ENCODE data around the gene CABLES1. TPM values are rescaled to one million over a fixed set of nuclear protein-coding genes. Genes with fewer than 3 reads are reported as not detected.

Gene CABLES1
- polyA plus RNA-seq, 1 donor (not counting 4 experiments of a cell fraction or from before 2014, with no cell fraction given): 1.00 TPM

DNA sequence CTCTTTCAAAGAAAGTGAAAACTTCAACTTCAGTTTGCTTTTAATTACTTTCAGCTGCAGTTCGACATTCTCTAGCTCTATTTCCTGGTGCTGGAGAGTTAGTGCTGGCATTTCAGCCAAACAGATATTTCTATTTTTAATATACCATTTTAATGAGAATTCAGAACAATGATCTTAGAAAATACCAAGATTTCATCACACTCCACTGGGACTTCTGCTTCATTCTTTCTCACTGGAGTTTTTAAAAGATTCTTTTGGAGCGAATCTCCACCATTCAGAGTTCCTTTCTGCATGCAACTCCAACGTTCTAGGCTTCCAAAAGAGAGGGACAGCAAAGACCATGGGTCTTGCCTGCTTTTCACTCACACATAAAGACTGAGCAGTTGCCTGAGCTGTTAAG lies 94.2 kb downstream of the CABLES1 start:
- Histone ChIP-seq H3K36me3 (ENCODE audit: control insufficient read depth in 2 of 2, extremely low read depth in 1 of 2, insufficient read depth in 2 of 2, low read length in 2 of 2) (no peaks in the 10 kb centered on the region), H3K27ac (ENCODE audit: control insufficient read depth, insufficient read depth, low read length) (no peak overlapping the region), H3K4me3 (ENCODE audit: control insufficient read depth in 2 of 3, extremely low read depth in 1 of 3, insufficient read depth in 2 of 3, low read depth in 1 of 3, low read length in 3 of 3) (no peak overlapping the region), H3K4me2 (ENCODE audit: control insufficient read depth, extremely low read depth, insufficient read depth, low read depth, low read length) (no peak overlapping the region), H3K79me2 (ENCODE audit: control insufficient read depth, insufficient read depth, low read length) (no peaks in the 10 kb centered on the region), H3K27me3 (ENCODE audit: control insufficient read depth, extremely low read depth, insufficient read depth, low read length) (no peaks in the 10 kb centered on the region), H3K9me1 (ENCODE audit: control insufficient read depth, extremely low read depth, insufficient read depth, low read length) (no peaks in the 10 kb centered on the region), H2AFZ (ENCODE audit: control insufficient read depth, low read length) (no peak overlapping the region), H3K4me1 (ENCODE audit: control insufficient read depth, extremely low read depth, insufficient read depth, low read length) (peaks cover 19% of the 10 kb centered on the region), H3K9ac (ENCODE audit: control insufficient read depth, extremely low read depth, insufficient read depth, low read length) (no peak overlapping the region), H4K20me1 (ENCODE audit: control insufficient read depth, extremely low read depth, insufficient read depth, low read length) (no peaks in the 10 kb centered on the region), H3K9me3 (ENCODE audit: control insufficient read depth, low read depth, low read length) (no peaks in the 10 kb centered on the region)
- dilution Hi-C loops (cut with MboI; ENCODE audit: extremely low pct_ligation_motif_present, low sequenced_read_pairs): no loop called here
- no peak for FAIRE-seq
- TF ChIP-seq EZH2 (IDR thresholded peaks at IDR 0.05; ENCODE audit: low read length): no peak
- TF ChIP-seq, protein P1, sequence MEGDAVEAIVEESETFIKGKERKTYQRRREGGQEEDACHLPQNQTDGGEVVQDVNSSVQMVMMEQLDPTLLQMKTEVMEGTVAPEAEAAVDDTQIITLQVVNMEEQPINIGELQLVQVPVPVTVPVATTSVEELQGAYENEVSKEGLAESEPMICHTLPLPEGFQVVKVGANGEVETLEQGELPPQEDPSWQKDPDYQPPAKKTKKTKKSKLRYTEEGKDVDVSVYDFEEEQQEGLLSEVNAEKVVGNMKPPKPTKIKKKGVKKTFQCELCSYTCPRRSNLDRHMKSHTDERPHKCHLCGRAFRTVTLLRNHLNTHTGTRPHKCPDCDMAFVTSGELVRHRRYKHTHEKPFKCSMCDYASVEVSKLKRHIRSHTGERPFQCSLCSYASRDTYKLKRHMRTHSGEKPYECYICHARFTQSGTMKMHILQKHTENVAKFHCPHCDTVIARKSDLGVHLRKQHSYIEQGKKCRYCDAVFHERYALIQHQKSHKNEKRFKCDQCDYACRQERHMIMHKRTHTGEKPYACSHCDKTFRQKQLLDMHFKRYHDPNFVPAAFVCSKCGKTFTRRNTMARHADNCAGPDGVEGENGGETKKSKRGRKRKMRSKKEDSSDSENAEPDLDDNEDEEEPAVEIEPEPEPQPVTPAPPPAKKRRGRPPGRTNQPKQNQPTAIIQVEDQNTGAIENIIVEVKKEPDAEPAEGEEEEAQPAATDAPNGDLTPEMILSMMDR (optimal IDR thresholded peaks at IDR 0.05 in 1 of 3, IDR thresholded peaks at IDR 0.05 in 1 of 3, conservative IDR thresholded peaks at IDR 0.05 in 1 of 3; ENCODE audit: extremely low read depth in 1 of 3, insufficient read depth in 2 of 3, low read length in 3 of 3): no peak
- DNase-seq (ENCODE audit: low read depth, low spot score): no peak

DNA sequence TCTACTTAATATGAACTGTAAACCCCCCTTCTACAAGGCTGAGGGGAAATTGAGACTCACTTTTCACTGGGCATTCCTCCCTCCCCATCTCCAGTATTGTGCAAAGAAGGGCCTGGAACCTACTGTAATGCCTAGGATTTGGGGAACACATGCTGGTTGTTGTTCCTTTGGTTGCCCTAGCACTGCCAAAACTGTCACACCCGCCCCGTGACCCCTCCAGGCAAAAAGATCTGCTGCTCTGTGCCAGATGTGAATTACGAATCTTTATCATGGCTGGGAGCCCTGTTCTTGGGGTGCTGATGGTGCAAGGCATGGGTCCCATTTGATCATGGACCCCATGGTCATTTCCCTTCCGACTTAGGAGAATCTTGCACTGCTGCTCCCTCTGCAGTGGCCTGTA lies 95.4 kb downstream of the CABLES1 start:
- dilution Hi-C loops (cut with MboI; ENCODE audit: extremely low pct_ligation_motif_present, low sequenced_read_pairs): no loop called here
- no peak overlapping the region for H2AFZ ChIP-seq (ENCODE audit: control insufficient read depth, low read length)
- H3K4me3 ChIP-seq (ENCODE audit: control insufficient read depth in 2 of 3, extremely low read depth in 1 of 3, insufficient read depth in 2 of 3, low read depth in 1 of 3, low read length in 3 of 3): no peak overlapping the region
- no peaks in the 10 kb centered on the region for H4K20me1 ChIP-seq (ENCODE audit: control insufficient read depth, extremely low read depth, insufficient read depth, low read length)
- H3K9me3 ChIP-seq (ENCODE audit: control insufficient read depth, low read depth, low read length): no peaks in the 10 kb centered on the region
- H3K36me3 ChIP-seq (ENCODE audit: control insufficient read depth in 2 of 2, extremely low read depth in 1 of 2, insufficient read depth in 2 of 2, low read length in 2 of 2): no peaks in the 10 kb centered on the region
- TF ChIP-seq, protein P1 (optimal IDR thresholded peaks at IDR 0.05 in 1 of 3, IDR thresholded peaks at IDR 0.05 in 1 of 3, conservative IDR thresholded peaks at IDR 0.05 in 1 of 3; ENCODE audit: extremely low read depth in 1 of 3, insufficient read depth in 2 of 3, low read length in 3 of 3): no peak
- no peak for TF ChIP-seq EZH2 (IDR thresholded peaks at IDR 0.05; ENCODE audit: low read length)
- FAIRE-seq (no peak), DNase-seq (ENCODE audit: low read depth, low spot score) (no peak)
- H3K4me2 ChIP-seq (ENCODE audit: control insufficient read depth, extremely low read depth, insufficient read depth, low read depth, low read length): no peak overlapping the region
- H3K79me2 ChIP-seq (ENCODE audit: control insufficient read depth, insufficient read depth, low read length): no peaks in the 10 kb centered on the region
- H3K9me1 ChIP-seq (ENCODE audit: control insufficient read depth, extremely low read depth, insufficient read depth, low read length): no peaks in the 10 kb centered on the region
- no peak overlapping the region for H3K9ac ChIP-seq (ENCODE audit: control insufficient read depth, extremely low read depth, insufficient read depth, low read length)
- no peak overlapping the region for H3K27ac ChIP-seq (ENCODE audit: control insufficient read depth, insufficient read depth, low read length)
- peaks cover 19% of the 10 kb centered on the region for H3K4me1 ChIP-seq (ENCODE audit: control insufficient read depth, extremely low read depth, insufficient read depth, low read length)
- no peaks in the 10 kb centered on the region for H3K27me3 ChIP-seq (ENCODE audit: control insufficient read depth, extremely low read depth, insufficient read depth, low read length)

All from keratinocyte (primary cell).